Measurements from ENCODE around the gene TUBA3D.
"Not testable (repeated sequence)": the region's sequence is repeated elsewhere in the genome, so short reads cannot be mapped to it uniquely, and the experiment has no call there.

GRCh38 chr2:131517856-131518255 lies 41.9 kb downstream of the TUBA3D start:
- TF ChIP-seq CTCF (IDR thresholded peaks at IDR 0.05; ENCODE audit: low read length); EZH2phosphoT487 (IDR thresholded peaks at IDR 0.05; ENCODE audit: low read length); EZH2 (optimal IDR thresholded peaks at IDR 0.05; ENCODE audit: low read depth, low read length): not testable (repeated sequence)

All from MM.1S (cell line).